ENCODE data around the gene SPTLC2. TPM values are rescaled to one million over a fixed set of nuclear protein-coding genes. Genes with fewer than 3 reads are reported as not detected.

SPTLC2 gene
- total and polyA plus RNA-seq, 2 of the 13 experiments (the other 11 are each of a cell fraction or from before 2014, with no cell fraction given), result 17.4 to 17.5 TPM

- TF ChIP-seq MNT (IDR thresholded peaks at IDR 0.05) (peak; percentile 33; the same call in 1 of the 2 replicates), ZNF552 (CRISPR knock-in tag; IDR thresholded peaks at IDR 0.05; ENCODE audit: borderline replicate concordance) (no peak), ZNF574 (CRISPR knock-in tag; IDR thresholded peaks at IDR 0.05) (peak; percentile 89), TOPORS (CRISPR knock-in tag; IDR thresholded peaks at IDR 0.05) (no peak), POLR2AphosphoS5 (IDR thresholded peaks at IDR 0.05; ENCODE audit: low read depth, low read length) (peak; percentile 94), ZNF619 (CRISPR knock-in tag; IDR thresholded peaks at IDR 0.05) (0 out of 2 replicates have a peak, but pooled peaks have one; percentile 6), ASH2L (IDR thresholded peaks at IDR 0.05; ENCODE audit: insufficient read length, low read depth, low read length) (peak; percentile 94), ARHGAP35 (CRISPR knock-in tag; IDR thresholded peaks at IDR 0.05; ENCODE audit: borderline replicate concordance) (0 out of 2 replicates have a peak, but pooled peaks have one; percentile 47), KDM2A (CRISPR knock-in tag; IDR thresholded peaks at IDR 0.05; ENCODE audit: borderline replicate concordance, low read depth) (peak; percentile 71), ZNF710 (CRISPR knock-in tag; IDR thresholded peaks at IDR 0.05; ENCODE audit: borderline replicate concordance) (peak; percentile 37; the same call in 1 of the 2 replicates), BRCA1 (CRISPR knock-in tag; IDR thresholded peaks at IDR 0.05) (no peak), ZNF75D (CRISPR knock-in tag; IDR thresholded peaks at IDR 0.05; ENCODE audit: borderline replicate concordance) (0 out of 2 replicates have a peak, but pooled peaks have one; percentile 12), HOXD1 (CRISPR knock-in tag; IDR thresholded peaks at IDR 0.05) (peak; percentile 58; the same call in 1 of the 2 replicates), ZNF781 (CRISPR knock-in tag; IDR thresholded peaks at IDR 0.05; ENCODE audit: borderline replicate concordance, not compliant biosample characterization) (no peak), KDM3A (CRISPR knock-in tag; IDR thresholded peaks at IDR 0.05; ENCODE audit: low read depth) (0 out of 2 replicates have a peak, but pooled peaks have one; percentile 5), AGO1 (IDR thresholded peaks at IDR 0.05; ENCODE audit: low read depth, low read length, poor library complexity, severe bottlenecking) (peak; percentile 56), BCL3 (CRISPR knock-in tag; IDR thresholded peaks at IDR 0.05) (peak; percentile 68; the same call in 1 of the 2 replicates)
These were observed 158.8 kb downstream of the SPTLC2 start, which contains the start of the genes AHSA1 and VIPAS39 (continued) for GRCh38 chr14:77457522-77458248.
